C4-2B (cell line): ENCODE data around the gene CDC123.

ENCODE experiments used
- CTCF ChIP-seq: fragments of 450-650 bp; conservative IDR thresholded peaks from 2 replicates; pipeline ENCODE4 v1.5.1; 2017; ENCODE audit warnings: mild to moderate bottlenecking
- ZFX ChIP-seq: fragments of 450-650 bp; IDR thresholded peaks from 2 replicates; pipeline ENCODE4 v1.6.1; 2017

GRCh38 chr10:12207114-12207513 is 11.1 kb downstream of the CDC123 start:
- TF ChIP-seq CTCF (no peak), ZFX (no peak)
